Astrocyte (in vitro differentiated cells and primary cell): ENCODE measurements around the gene RNU5D-1. TPM values are rescaled to one million over a fixed set of nuclear protein-coding genes. Genes with fewer than 3 reads are reported as not detected.

Experiments used
- DNase-seq: peaks from one replicate; pipeline ENCODE4 v3.0.0-alpha.2; 2010; ENCODE audit warnings: low read depth
- FAIRE-seq: peaks from 2 replicates; lab custom pipeline; 2011; peaks lifted over from hg19 to GRCh38; lab: Jason Lieb, UNC
- H2AFZ ChIP-seq: 2 replicates; pipeline ENCODE4 v1.6.0; 2012; ENCODE audit warnings: low read depth, low read length, inconsistent platforms
- H3K27ac ChIP-seq: 2 replicates; pipeline ENCODE4 v1.5.1; 2011; ENCODE audit warnings: low read depth, low read length, inconsistent platforms
- H3K27me3 ChIP-seq: 2 replicates; pipeline ENCODE4 v1.6.0; 2011; ENCODE audit warnings: low read length, inconsistent platforms; ENCODE audit not compliant: insufficient read depth
- H3K36me3 ChIP-seq: 2 replicates; pipeline ENCODE4 v1.5.1; 2011; ENCODE audit warnings: low read length, inconsistent platforms; ENCODE audit not compliant: insufficient read depth
- H3K4me1 ChIP-seq: 2 replicates; pipeline ENCODE4 v1.5.1; 2011; ENCODE audit warnings: low read length, inconsistent platforms; ENCODE audit not compliant: insufficient read depth
- H3K4me2 ChIP-seq: 2 replicates; pipeline ENCODE4 v1.6.0; 2012; ENCODE audit warnings: low read length, inconsistent platforms
- H3K4me3 ChIP-seq: 2 replicates; pipeline ENCODE4 v1.5.1; 2011; ENCODE audit warnings: low read depth, mild to moderate bottlenecking, low read length, inconsistent platforms; ENCODE audit not compliant: insufficient read depth
- H3K79me2 ChIP-seq: 2 replicates; pipeline ENCODE4 v1.6.0; 2012; ENCODE audit warnings: mild to moderate bottlenecking, low read length, inconsistent platforms; ENCODE audit not compliant: insufficient read depth
- H3K9ac ChIP-seq: 2 replicates; pipeline ENCODE4 v1.6.0; 2012; ENCODE audit warnings: mild to moderate bottlenecking, low read length, inconsistent platforms
- H3K9me3 ChIP-seq: 2 replicates; pipeline ENCODE4 v1.5.1; 2012; ENCODE audit warnings: low read depth, mild to moderate bottlenecking, low read length, inconsistent platforms; ENCODE audit not compliant: insufficient read depth
- H4K20me1 ChIP-seq: 2 replicates; pipeline ENCODE4 v1.6.0; 2012; ENCODE audit warnings: low read length, inconsistent platforms; ENCODE audit not compliant: insufficient read depth
- H3K27ac Mint-ChIP-seq: one replicate; pipeline ENCODE4 v1.8.0; 2021; ENCODE audit warnings: mild to moderate bottlenecking, mixed read lengths; ENCODE audit not compliant: unreplicated experiment
- H3K27me3 Mint-ChIP-seq: one replicate; pipeline ENCODE4 v1.8.0; 2021; ENCODE audit warnings: low read depth, mixed read lengths; ENCODE audit not compliant: unreplicated experiment
- H3K36me3 Mint-ChIP-seq: one replicate; pipeline ENCODE4 v1.8.0; 2021; ENCODE audit warnings: low read depth, mixed read lengths; ENCODE audit not compliant: unreplicated experiment
- H3K4me1 Mint-ChIP-seq: one replicate; pipeline ENCODE4 v1.8.0; 2021; ENCODE audit warnings: low read depth, mixed read lengths; ENCODE audit not compliant: unreplicated experiment
- H3K4me3 Mint-ChIP-seq: one replicate; pipeline ENCODE4 v1.8.0; 2021; ENCODE audit warnings: mild to moderate bottlenecking, moderate library complexity, mixed read lengths; ENCODE audit not compliant: unreplicated experiment
- H3K9me3 Mint-ChIP-seq: one replicate; pipeline ENCODE4 v1.8.0; 2021; ENCODE audit warnings: mild to moderate bottlenecking, mixed read lengths; ENCODE audit not compliant: unreplicated experiment
- EZH2 ChIP-seq: IDR thresholded peaks from 2 replicates; pipeline ENCODE4 v1.6.1; 2012; ENCODE audit warnings: mild to moderate bottlenecking, low read length, inconsistent platforms; ENCODE audit not compliant: insufficient read depth
- total RNA-seq: library from RNA; stranded (reverse); gene quantifications from 2 replicates; pipeline ENCODE4 v1.2.1, GENCODE V29; 2021
- TF ChIP-seq, protein P1 (sequence below): IDR thresholded peaks from 2 replicates; pipeline ENCODE4 v1.5.1; 2011; ENCODE audit warnings: low read depth, mild to moderate bottlenecking, inconsistent platforms, low read length, moderate library complexity; ENCODE audit not compliant: insufficient read depth

Gene RNU5D-1
- total RNA-seq, 1 donor from 2014 or later, result not detected

GRCh38 chr1:44718091-44718490 is 12.9 kb downstream of the RNU5D-1 start:
- FAIRE-seq (no peak), DNase-seq (no peak)
- H3K4me1 ChIP-seq, result peaks cover 3% of the 10 kb centered on the region
- no peak overlapping the region for H2AFZ ChIP-seq
- no peaks in the 10 kb centered on the region for H3K36me3 Mint-ChIP-seq
- no peaks in the 10 kb centered on the region for H3K9me3 Mint-ChIP-seq
- H3K79me2 ChIP-seq, result no peaks in the 10 kb centered on the region
- peaks cover 2% of the 10 kb centered on the region for H3K4me1 Mint-ChIP-seq
- H4K20me1 ChIP-seq, result no peaks in the 10 kb centered on the region
- H3K4me3 Mint-ChIP-seq, result no peak overlapping the region
- peaks cover 4% of the 10 kb centered on the region for H3K27me3 ChIP-seq
- H3K9ac ChIP-seq, result no peak overlapping the region
- H3K4me2 ChIP-seq, result no peak overlapping the region
- TF ChIP-seq EZH2, result no peak
- TF ChIP-seq, protein P1, sequence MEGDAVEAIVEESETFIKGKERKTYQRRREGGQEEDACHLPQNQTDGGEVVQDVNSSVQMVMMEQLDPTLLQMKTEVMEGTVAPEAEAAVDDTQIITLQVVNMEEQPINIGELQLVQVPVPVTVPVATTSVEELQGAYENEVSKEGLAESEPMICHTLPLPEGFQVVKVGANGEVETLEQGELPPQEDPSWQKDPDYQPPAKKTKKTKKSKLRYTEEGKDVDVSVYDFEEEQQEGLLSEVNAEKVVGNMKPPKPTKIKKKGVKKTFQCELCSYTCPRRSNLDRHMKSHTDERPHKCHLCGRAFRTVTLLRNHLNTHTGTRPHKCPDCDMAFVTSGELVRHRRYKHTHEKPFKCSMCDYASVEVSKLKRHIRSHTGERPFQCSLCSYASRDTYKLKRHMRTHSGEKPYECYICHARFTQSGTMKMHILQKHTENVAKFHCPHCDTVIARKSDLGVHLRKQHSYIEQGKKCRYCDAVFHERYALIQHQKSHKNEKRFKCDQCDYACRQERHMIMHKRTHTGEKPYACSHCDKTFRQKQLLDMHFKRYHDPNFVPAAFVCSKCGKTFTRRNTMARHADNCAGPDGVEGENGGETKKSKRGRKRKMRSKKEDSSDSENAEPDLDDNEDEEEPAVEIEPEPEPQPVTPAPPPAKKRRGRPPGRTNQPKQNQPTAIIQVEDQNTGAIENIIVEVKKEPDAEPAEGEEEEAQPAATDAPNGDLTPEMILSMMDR, result no peak
- H3K27me3 Mint-ChIP-seq, result no peaks in the 10 kb centered on the region
- no peaks in the 10 kb centered on the region for H3K9me3 ChIP-seq
- H3K4me3 ChIP-seq, result no peak overlapping the region
- H3K27ac ChIP-seq, result no peak overlapping the region
- no peaks in the 10 kb centered on the region for H3K36me3 ChIP-seq
- no peak overlapping the region for H3K27ac Mint-ChIP-seq

DNA sequence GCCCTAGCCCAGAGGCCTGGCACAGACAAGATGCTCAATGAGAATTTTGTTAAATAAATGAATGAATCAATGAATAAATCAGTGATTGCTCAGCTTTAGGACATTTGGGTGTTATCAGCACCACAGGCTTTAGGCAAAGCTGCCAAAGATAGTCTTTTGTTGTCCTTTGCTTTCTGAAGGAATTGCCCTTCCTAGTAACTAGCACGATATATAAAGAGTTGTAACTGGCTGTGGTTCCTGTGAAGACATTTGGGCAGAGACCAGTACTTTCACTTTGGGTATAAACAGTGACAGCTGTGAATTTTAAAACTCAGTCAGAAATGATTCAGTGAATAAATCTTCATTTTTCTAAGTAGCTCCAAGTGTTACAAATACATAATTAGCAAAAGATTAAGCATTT is 13.3 kb downstream of the RNU5D-1 start:
- no peak overlapping the region for H3K27ac Mint-ChIP-seq
- no peak overlapping the region for H3K9ac ChIP-seq
- H3K4me1 ChIP-seq, result peaks cover 3% of the 10 kb centered on the region
- DNase-seq (no peak), FAIRE-seq (no peak)
- no peaks in the 10 kb centered on the region for H3K36me3 Mint-ChIP-seq
- H3K4me1 Mint-ChIP-seq, result peaks cover 2% of the 10 kb centered on the region
- H3K4me3 ChIP-seq, result no peak overlapping the region
- no peaks in the 10 kb centered on the region for H3K9me3 Mint-ChIP-seq
- no peak overlapping the region for H3K4me2 ChIP-seq
- no peak overlapping the region for H2AFZ ChIP-seq
- peaks cover 4% of the 10 kb centered on the region for H3K27me3 ChIP-seq
- H4K20me1 ChIP-seq, result no peaks in the 10 kb centered on the region
- no peaks in the 10 kb centered on the region for H3K27me3 Mint-ChIP-seq
- no peaks in the 10 kb centered on the region for H3K79me2 ChIP-seq
- no peaks in the 10 kb centered on the region for H3K36me3 ChIP-seq
- no peak overlapping the region for H3K4me3 Mint-ChIP-seq
- no peak overlapping the region for H3K27ac ChIP-seq
- no peak for TF ChIP-seq EZH2
- TF ChIP-seq, protein P1, result no peak
- no peaks in the 10 kb centered on the region for H3K9me3 ChIP-seq

GRCh38 chr1:44717156-44717555 is 13.8 kb downstream of the RNU5D-1 start:
- no peaks in the 10 kb centered on the region for H3K79me2 ChIP-seq
- DNase-seq (no peak), FAIRE-seq (no peak)
- Mint-ChIP-seq H3K4me1 (peaks cover 2% of the 10 kb centered on the region), H3K9me3 (no peaks in the 10 kb centered on the region), H3K27me3 (no peaks in the 10 kb centered on the region), H3K4me3 (no peak overlapping the region), H3K27ac (no peak overlapping the region), H3K36me3 (no peaks in the 10 kb centered on the region)
- no peak overlapping the region for H2AFZ ChIP-seq
- no peaks in the 10 kb centered on the region for H3K36me3 ChIP-seq
- H3K4me1 ChIP-seq, result peaks cover 3% of the 10 kb centered on the region
- H3K4me3 ChIP-seq, result no peak overlapping the region
- H3K27me3 ChIP-seq, result peaks cover 4% of the 10 kb centered on the region
- H3K27ac ChIP-seq, result no peak overlapping the region
- H3K9ac ChIP-seq, result no peak overlapping the region
- no peaks in the 10 kb centered on the region for H4K20me1 ChIP-seq
- TF ChIP-seq, protein P1, result no peak
- no peak for TF ChIP-seq EZH2
- no peak overlapping the region for H3K4me2 ChIP-seq
- H3K9me3 ChIP-seq, result no peaks in the 10 kb centered on the region
